ENCODE measurements around the gene OGG1. TPM values are rescaled to one million over a fixed set of nuclear protein-coding genes. Genes with fewer than 3 reads are reported as not detected.

Gene OGG1
- total and polyA plus RNA-seq, 9 of the 15 experiments (the other 6 are each of a cell fraction or from before 2014, with no cell fraction given) = 6.6 to 33.0 (median 24.4) TPM

- in situ Hi-C loops (cut with MboI) (loop anchor here (10.0 kb wide), 1 partner anchor 217 kb away; no protein-coding TSS in a partner anchor), intact Hi-C loops (cut with micrococcal nuclease) (loop anchor here (10.0 kb wide), 1 partner anchor 603 kb away; the partner anchor contains the start of gene SEC13)
- H3K9ac ChIP-seq (ENCODE audit: insufficient read depth in 1 of 2, low read depth in 2 of 2, low read length in 2 of 2) = no peak overlapping the region
- no peak overlapping the region for H3K4me2 ChIP-seq (ENCODE audit: insufficient read depth, low read length)
- H2AFZ ChIP-seq (ENCODE audit: low read depth, low read length) = no peak overlapping the region
- H3K79me2 ChIP-seq (ENCODE audit: control insufficient read depth, insufficient read depth, low read length) = no peaks in the 10 kb centered on the region
- ChIA-PET POLR2A (interaction anchor here (0.6 to 0.8 kb wide), 2 partner anchors 9 to 71 kb away, joined by 3 to 6 read pairs; partner anchors contain the start of gene TADA3), CTCF (ENCODE audit: low intra/inter-chr PET ratio) (no interaction called here)
- H3K9me1 ChIP-seq (ENCODE audit: control insufficient read depth, insufficient read depth, low read length) = no peaks in the 10 kb centered on the region
- H3K27me3 ChIP-seq (ENCODE audit: control insufficient read depth in 2 of 2, insufficient read depth in 2 of 2, low read length in 2 of 2) = peaks cover 12 to 13% of the 10 kb centered on the region in 2 experiments; a peak in 4 of 5 replicates
- H3K4me1 ChIP-seq (replicated peaks in 1 of 2; ENCODE audit: control insufficient read depth in 2 of 2, insufficient read depth in 2 of 2, low read length in 2 of 2) = peaks cover 1 to 3% of the 10 kb centered on the region in 2 experiments; a peak in 2 of 5 replicates
- H3K9me3 ChIP-seq (replicated peaks; ENCODE audit: control insufficient read depth, insufficient read depth, low read depth, low read length) = no peaks in the 10 kb centered on the region
- H3K36me3 ChIP-seq (ENCODE audit: control insufficient read depth, insufficient read depth, low read length) = no peaks in the 10 kb centered on the region
- H3K4me3 ChIP-seq = no peak overlapping the region
- DNase-seq (ENCODE audit: extremely low read depth in 1 of 4, low spot score in 3 of 4) (no peak), ATAC-seq (peak; percentile 41), FAIRE-seq (no peak)
- BruUV-seq (replicated peaks) = no TSS peak
- TF ChIP-seq CEBPB (tag; IDR thresholded peaks at IDR 0.05) (0 out of 2 replicates have a peak, but pooled peaks have one; percentile 8), FOSL1 (tag; conservative IDR thresholded peaks at IDR 0.05) (no peak)
- no peaks in the 10 kb centered on the region for H4K20me1 ChIP-seq (replicated peaks; ENCODE audit: control insufficient read depth, insufficient read depth, low read length)
- no peak overlapping the region for H3K27ac ChIP-seq (ENCODE audit: extremely low read depth, low read depth, low read length)
- WGBS (ENCODE audit: insufficient coverage, low coverage, missing lambda C conversion rate) = 16% methylated on average over 2 of the region's 2 CpGs
Measured at GRCh38 chr3:9721700-9722060, 28.1 kb upstream of the OGG1 start.

DNA sequence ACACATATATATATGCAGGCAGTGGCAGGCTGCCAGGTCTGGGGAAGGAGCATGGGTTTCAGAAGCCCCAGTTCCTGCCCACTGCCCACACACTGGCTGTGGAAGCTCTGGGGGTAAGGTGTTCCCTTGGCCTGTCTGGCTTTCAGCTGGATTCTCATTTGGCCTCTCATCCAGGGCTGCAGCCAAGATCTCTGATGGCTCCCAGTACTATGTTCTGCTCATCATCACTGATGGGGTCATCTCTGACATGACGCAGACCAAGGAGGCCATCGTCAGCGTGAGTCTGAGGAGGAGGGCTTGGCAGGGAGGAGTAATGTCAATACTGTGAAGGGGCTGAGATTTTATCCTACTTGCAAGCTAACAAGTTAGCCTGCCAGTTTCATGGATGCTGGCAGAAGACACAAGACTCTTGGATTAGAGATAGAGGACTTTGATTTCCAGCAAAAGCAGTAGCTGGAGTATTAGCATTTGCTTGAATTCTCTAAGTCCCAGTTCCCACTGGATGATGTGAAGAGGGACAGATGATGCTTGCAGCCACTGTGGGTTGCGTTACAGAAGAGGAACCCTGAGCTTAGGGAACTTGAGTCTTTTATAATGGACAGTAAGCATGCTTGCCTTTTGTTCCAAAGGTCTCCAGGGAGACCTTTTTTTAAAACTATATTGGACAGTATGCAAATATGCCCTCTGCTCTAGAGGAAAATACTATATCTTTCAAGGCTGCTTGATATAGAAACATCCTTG is 23.8 kb upstream of the OGG1 start:
- BruUV-seq (replicated peaks) = no TSS peak
- TF ChIP-seq NR1H2 (CRISPR knock-in tag; IDR thresholded peaks at IDR 0.05) (no peak), CBX2 (IDR thresholded peaks at IDR 0.05; ENCODE audit: insufficient read depth, low read length, poor library complexity, severe bottlenecking) (no peak), FOXJ2 (tag; IDR thresholded peaks at IDR 0.05) (no peak), ZKSCAN1 (IDR thresholded peaks at IDR 0.05; ENCODE audit: low read depth, low read length) (no peak), ETV5 (CRISPR knock-in tag; IDR thresholded peaks at IDR 0.05; ENCODE audit: low read depth) (no peak), USF1 (CRISPR knock-in tag; IDR thresholded peaks at IDR 0.05) (no peak), ZNF224 (CRISPR knock-in tag; IDR thresholded peaks at IDR 0.05) (no peak), ELF2 (CRISPR knock-in tag; IDR thresholded peaks at IDR 0.05) (no peak), NFYB (IDR thresholded peaks at IDR 0.05; ENCODE audit: extremely low read depth, insufficient read length) (no peak), SMAD3 (CRISPR knock-in tag; conservative IDR thresholded peaks at IDR 0.05) (no peak)
- TF ChIP-seq, protein P1, sequence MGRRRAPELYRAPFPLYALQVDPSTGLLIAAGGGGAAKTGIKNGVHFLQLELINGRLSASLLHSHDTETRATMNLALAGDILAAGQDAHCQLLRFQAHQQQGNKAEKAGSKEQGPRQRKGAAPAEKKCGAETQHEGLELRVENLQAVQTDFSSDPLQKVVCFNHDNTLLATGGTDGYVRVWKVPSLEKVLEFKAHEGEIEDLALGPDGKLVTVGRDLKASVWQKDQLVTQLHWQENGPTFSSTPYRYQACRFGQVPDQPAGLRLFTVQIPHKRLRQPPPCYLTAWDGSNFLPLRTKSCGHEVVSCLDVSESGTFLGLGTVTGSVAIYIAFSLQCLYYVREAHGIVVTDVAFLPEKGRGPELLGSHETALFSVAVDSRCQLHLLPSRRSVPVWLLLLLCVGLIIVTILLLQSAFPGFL (CRISPR knock-in tag; IDR thresholded peaks at IDR 0.05) = no peak
- no peak for DNase-seq (ENCODE audit: extremely low read depth in 1 of 4, low spot score in 3 of 4)
- H3K27ac ChIP-seq (ENCODE audit: extremely low read depth, low read depth, low read length) = no peak overlapping the region
- POLR2A ChIA-PET = no interaction called here
- WGBS (ENCODE audit: insufficient coverage, low coverage, missing lambda C conversion rate) = 34% methylated on average over 4 of the region's 4 CpGs
- H3K4me1 ChIP-seq (replicated peaks in 1 of 2; ENCODE audit: control insufficient read depth in 2 of 2, insufficient read depth in 2 of 2, low read length in 2 of 2) = peaks cover 17 to 24% of the 10 kb centered on the region in 2 experiments
- H3K9ac ChIP-seq (ENCODE audit: insufficient read depth in 1 of 2, low read depth in 2 of 2, low read length in 2 of 2) = no peak overlapping the region
- H4K20me1 ChIP-seq (replicated peaks; ENCODE audit: control insufficient read depth, insufficient read depth, low read length) = no peaks in the 10 kb centered on the region
- FAIRE-seq = no peak
- H3K27me3 ChIP-seq (ENCODE audit: control insufficient read depth in 2 of 2, insufficient read depth in 2 of 2, low read length in 2 of 2) = peaks cover 0 to 5% of the 10 kb centered on the region in 2 experiments; a peak in 2 of 5 replicates
- no peaks in the 10 kb centered on the region for H3K79me2 ChIP-seq (ENCODE audit: control insufficient read depth, insufficient read depth, low read length)
- no peak overlapping the region for H3K4me3 ChIP-seq
- H3K9me1 ChIP-seq (ENCODE audit: control insufficient read depth, insufficient read depth, low read length) = no peaks in the 10 kb centered on the region
- intact Hi-C loops (cut with micrococcal nuclease) (loop anchor here (10.0 kb wide), 1 partner anchor 599 kb away; the partner anchor contains the start of gene SEC13), in situ Hi-C loops (cut with MboI) (loop anchor here (10.0 kb wide), 1 partner anchor 221 kb away; no protein-coding TSS in a partner anchor)
- no peak for ATAC-seq
- H3K9me3 ChIP-seq (replicated peaks; ENCODE audit: control insufficient read depth, insufficient read depth, low read depth, low read length) = no peaks in the 10 kb centered on the region
- no peak overlapping the region for H3K4me2 ChIP-seq (ENCODE audit: insufficient read depth, low read length)
- CTCF ChIA-PET (ENCODE audit: low intra/inter-chr PET ratio) = interaction anchor here (0.6 kb wide), 1 partner anchor 1013 kb away, joined by 3 read pairs; no protein-coding TSS in a partner anchor
- no peaks in the 10 kb centered on the region for H3K36me3 ChIP-seq (ENCODE audit: control insufficient read depth, insufficient read depth, low read length)
- H2AFZ ChIP-seq (ENCODE audit: low read depth, low read length) = no peak overlapping the region
